HG02623 (cell line): ENCODE results near the gene STON1.
"Not testable (repeated sequence)": the region's sequence is repeated elsewhere in the genome, so short reads cannot be mapped to it uniquely, and the experiment has no call there.

ENCODE experiments used
- ATAC-seq: cut with Tn5 transposase; IDR thresholded peaks from one replicate; pipeline ENCODE4 v1.9.1; 2021; ENCODE audit warnings: moderate library complexity; ENCODE audit not compliant: unreplicated experiment

STON1 gene, protein sequence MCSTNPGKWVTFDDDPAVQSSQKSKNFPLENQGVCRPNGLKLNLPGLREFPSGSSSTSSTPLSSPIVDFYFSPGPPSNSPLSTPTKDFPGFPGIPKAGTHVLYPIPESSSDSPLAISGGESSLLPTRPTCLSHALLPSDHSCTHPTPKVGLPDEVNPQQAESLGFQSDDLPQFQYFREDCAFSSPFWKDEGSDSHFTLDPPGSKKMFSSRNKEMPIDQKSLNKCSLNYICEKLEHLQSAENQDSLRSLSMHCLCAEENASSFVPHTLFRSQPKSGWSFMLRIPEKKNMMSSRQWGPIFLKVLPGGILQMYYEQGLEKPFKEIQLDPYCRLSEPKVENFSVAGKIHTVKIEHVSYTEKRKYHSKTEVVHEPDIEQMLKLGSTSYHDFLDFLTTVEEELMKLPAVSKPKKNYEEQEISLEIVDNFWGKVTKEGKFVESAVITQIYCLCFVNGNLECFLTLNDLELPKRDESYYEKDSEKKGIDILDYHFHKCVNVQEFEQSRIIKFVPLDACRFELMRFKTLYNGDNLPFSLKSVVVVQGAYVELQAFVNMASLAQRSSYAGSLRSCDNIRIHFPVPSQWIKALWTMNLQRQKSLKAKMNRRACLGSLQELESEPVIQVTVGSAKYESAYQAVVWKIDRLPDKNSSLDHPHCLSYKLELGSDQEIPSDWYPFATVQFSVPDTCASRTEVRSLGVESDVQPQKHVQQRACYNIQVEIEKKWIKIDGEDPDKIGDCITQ

DNA sequence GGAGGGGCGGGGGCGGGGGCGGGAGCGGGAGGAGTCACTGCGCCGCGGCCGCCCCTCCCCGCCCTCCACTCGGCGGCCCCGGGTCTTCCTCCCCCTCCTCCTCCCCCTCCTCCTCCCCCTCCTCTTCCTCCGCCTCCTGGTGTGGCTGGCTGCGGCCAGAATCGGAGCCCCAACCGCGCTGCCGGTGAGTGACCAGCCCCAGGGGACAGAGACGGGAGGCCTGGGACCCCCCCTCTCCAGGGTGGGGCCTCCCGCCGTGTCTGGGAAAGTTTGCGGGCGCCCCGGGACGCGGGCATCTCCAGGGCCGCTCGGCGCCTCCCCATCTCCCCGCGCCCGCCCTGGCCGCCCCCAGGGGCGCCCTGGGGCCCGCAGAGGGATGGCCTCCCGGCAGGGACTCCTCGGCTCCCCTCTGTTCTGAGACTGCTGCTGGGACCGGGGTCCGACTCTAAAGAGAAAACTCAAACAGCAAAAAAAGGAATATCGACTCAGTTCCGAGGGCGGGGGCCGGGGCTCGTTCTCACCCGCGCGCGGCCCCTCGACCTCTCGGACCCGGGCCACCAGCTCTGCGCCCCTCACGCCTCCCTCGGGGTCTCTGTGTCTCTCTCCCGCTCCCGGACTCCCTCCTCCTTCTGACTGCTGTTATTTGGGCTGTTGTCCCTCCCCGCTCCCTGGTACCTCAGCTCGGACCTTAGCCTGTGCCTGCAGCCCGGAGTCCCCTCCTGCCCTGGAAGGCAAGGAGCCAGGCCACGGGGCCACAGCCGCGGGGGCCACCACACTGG lies at the start of gene STON1:
Gene STON1, plus strand, starts transcription at position 122 of the 779 bp plus-strand sequence. CDS start 50,480 bp downstream, outside the sequence.
- ATAC-seq: peak; percentile 33

DNA sequence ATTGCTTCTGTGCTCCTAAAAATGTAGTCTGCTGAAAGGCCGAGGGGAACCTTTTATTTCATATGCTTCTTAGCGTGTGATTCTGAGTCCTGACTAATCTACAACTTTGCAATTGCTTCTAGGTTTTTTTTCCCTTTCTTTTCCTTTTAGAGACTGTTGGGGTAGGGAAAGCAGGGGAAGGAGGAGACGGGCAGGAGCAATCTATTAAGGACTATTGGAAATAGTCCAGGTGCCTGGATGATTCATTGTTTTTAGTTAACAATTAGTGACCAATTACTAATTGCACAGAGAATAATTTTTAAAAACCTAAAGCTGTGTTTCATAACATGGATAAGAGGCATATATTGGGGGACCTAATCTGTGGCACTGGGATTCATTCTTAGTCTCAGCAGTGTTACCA lies 49.4 kb upstream of the STON1 start:
- ATAC-seq: no peak

DNA sequence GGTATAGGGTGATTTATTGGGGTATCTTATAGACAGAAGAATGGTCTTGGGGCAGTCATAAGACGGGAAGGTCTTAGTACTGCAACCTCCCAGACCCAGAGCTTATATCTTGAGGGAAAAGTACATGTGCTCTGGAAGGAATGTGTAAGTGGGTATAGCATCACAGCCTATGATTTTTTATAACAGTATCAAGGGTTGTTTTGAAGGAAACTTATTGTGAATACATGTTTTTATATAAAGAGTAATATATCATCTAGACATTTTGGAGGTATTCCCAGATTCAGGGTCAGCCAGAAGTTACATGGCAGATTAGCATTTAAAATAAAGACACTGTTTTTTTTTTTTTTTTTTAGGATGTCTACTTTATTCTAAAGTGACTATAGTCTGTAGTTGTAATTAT lies 47.6 kb upstream of the STON1 start:
- ATAC-seq: no peak

DNA sequence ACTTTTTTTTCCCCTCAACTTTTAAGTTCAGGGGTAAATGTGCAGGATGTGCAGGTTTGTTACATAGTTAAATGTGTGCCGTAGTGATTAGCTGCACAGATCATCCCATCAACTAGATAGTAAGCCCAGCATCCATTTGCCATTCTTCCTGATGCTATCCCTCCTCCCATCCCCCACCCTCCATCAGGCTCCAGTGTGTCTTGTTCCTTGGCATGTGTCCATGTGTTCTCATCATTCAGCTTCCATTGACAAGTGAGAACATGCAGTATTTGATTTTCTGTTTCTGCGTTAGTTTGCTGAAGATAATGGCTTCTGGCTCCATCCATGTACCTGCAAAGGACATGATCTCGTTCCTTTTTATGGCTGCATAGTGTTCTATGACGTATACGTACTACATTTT lies 47.2 kb upstream of the STON1 start:
- ATAC-seq: no peak

DNA sequence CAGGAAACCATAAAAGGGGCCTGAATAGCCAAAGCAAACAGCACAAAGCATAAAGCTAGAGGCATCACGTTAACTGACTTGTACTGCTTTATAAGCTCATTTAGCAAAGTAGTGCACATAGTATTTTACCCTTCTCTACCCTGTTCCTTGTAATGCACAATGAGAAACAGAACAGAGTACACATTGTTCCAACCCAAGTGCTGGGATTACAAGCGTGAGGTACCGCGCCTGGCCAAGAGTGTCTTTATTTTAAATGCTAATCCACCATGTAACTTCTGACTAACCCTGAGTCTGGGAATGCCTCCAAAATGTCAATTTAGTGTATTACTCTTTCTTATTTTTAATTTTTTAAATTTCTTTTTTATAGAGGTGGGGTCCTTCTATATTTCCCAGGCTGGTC lies 46.4 kb upstream of the STON1 start:
- no peak for ATAC-seq

DNA sequence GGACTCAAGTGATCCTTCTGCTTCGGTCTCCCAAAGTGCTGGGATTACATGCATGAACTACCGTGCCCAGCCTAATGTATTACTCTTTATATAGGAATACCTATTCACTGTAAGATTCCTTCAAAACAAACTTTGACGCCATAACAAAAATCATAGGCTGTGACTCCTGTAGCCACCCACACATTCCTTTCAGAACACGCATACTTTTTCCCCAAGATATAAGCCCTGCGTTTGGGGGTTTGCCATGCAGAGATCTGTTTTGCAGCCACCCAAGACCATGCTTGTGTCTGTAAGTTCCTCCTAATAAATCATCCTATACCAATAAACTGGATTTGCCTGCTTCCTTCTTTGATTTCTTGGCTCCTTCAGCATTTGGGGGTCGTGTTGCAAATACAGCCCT lies 46.0 kb upstream of the STON1 start:
- ATAC-seq: no peak

DNA sequence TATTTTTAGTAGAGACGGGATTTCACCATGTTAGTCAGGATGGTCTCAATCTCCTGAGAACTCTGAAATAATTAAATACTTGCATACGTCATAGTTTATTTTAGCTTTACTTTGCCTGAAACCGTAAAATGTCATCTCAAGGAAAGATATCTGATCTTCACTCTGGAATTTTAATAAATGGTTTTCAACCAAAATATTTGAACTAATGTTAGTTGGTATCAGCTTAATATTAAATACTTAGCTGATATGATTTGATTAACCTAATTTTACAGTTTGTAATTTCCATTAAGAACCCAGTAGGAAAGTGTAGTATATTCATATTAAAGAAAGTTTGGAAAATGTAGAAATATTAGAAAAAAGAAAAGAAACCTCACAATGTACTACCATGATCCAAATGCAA lies 41.4 kb upstream of the STON1 start:
- ATAC-seq: no peak

DNA sequence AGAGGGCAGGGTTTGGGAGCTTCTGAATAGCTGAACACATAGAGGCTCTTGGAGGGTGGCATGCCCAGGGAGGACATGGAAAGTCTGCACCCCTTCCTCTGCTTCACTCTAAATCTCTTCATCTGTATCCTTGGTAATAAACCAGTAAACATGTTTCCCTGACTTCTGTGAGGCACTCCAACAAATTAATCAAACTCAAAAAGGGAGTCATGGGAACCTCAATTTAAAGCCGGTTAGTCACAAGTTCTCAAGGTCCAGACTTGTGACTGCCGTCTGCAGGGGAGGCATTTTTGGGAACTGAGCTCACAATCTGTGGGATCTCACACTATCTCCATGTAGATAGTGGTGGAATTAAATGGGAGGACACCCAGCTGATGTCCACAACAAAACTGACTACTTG lies 33.1 kb upstream of the STON1 start:
- ATAC-seq: no peak

DNA sequence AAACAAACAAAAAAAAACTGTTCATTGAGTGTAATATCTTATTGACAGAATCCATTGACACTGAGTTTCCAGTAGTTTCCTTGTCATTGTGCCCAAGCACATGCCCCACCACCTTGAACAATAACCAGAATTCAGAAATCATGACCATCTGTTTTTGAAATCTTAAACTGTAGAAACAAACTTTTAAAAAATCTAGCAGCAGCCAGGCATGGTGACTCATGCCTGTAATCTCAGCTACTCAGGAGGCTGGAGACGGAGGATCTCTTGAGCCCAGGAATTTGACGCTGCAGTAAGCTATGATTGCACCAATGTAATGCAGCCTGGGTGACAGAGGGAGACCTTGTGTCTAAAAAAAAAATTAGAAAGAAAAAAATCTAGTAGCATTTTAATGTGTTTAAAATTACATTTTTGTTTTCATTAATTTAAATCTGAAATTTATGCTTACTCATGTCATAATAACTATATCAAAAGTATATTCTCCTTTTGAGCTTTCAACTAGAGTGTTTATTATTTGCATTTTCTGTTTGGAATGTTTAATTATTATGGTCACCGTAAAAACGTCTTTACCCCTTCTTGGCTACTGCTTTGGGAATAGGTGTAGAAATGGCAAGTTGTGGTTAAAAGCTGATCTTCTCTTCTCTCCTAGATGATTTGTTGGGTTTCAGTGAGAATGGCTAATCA lies 25.2 kb upstream of the STON1 start:
- no peak for ATAC-seq

DNA sequence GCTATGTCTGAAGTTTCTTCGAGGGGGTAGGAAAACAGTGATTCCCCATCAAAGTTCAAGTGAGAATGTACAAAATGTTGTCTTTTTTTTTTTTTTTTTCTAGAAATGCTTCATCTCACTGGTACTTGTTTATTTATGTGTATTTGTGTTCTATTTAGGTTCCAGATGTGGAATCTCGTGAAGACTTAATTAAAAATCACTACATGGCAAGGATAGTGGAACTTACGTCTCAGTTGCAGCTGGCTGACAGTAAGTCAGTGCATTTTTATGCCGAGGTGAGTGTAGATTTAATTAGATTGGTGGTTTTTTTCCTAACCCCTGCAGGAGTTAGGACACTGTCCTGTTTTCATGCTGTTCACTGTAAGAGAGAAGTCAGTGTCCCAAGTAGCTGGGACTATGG lies 22.8 kb upstream of the STON1 start:
- no peak for ATAC-seq

DNA sequence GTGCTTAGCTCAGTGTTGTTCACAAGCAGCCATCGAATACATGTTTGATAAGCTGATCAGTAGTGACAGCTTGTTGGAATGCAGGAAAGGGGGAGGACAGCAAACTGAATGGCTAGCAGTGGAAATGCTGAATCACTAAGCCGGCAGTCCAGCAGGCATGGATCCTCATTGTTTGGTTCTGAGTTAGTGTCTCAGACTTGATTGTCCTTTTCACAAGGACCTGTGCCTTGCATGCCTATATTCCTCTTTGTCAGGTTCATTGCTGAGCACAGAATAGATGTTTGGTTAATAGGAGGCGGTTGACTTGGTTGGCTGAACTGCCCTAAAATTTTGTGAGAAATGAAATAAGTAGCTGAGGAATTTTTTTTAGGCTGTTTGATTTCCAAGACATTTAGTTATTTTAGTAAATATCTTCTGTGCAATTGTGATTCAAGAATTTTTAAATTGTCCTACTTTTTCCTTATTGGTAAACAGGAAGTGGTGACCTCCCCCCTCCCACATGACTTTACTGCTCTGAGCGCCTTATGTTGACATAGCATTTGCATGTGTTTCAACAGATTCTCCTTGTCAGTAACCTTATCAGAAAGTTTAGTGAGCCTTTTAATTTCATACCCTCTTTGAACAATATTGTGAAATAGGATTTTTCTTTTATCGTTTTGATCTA lies 21.4 kb upstream of the STON1 start:
- ATAC-seq: no peak

DNA sequence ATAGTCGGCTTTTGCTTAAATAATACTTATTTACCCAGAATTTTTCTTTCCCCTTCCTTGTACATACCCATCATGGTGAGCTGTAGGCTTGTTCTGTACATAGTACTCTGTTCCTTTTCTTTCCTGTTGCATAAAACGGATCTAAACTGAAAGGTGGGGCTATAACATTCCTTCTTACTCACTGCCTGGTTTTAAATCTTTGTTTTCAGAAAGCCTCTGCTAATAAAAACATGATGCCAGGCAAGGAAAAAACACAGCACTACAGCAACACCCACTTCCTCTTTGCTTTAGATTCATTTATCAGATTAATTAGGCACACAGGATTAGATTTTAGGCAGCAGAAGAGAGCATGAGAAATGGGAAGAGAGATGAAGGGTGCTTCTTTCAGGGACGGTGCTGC lies 19.6 kb upstream of the STON1 start:
- no peak for ATAC-seq

DNA sequence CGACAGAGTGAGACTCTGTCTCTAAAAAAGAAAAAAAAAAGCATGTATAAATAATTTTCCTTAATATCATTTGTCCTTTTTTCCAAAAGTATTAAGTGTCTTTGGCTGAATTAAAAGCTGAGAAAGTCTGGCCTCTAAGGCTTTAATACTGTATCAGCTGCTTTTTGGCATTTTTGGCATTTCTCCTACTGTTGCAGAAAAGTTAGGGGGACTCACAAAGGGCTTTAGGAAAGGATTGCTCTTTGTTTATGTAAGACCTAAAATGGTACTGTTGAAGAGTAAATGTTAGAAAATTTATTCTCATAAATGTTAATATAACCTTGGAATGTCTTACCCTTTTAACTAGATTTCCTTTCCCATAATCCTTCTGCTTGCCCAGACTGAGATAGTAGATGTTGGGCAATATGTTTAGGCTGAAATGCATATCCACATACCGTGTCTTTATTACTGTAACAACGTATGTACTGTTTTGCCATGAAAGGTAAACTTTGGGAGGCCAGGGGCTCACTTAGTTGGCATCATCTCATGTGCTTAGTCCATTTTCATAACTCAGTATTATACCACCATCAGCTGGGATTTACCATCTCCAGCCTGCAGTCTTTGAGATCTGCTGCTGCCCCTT lies 18.0 kb upstream of the STON1 start:
- ATAC-seq: no peak

DNA sequence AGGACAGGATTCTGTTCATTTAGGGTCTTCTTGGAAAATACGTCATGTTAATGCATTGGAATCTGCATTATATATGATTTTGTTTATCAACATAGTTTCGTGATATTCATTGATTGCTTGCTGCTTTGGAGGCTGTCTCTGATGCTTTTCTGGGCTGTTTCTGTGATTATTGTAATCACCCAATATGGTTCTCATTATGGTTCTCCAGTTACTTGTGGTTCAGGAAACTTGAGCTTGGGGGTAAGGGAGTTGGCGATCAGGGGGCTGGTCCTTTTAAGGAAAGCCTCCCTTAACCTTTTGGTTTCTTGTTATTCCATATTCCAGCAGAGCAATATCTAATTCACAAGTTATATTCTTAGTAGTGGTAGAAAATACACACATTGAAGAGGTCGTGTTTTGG lies 17.4 kb upstream of the STON1 start:
- ATAC-seq: no peak

DNA sequence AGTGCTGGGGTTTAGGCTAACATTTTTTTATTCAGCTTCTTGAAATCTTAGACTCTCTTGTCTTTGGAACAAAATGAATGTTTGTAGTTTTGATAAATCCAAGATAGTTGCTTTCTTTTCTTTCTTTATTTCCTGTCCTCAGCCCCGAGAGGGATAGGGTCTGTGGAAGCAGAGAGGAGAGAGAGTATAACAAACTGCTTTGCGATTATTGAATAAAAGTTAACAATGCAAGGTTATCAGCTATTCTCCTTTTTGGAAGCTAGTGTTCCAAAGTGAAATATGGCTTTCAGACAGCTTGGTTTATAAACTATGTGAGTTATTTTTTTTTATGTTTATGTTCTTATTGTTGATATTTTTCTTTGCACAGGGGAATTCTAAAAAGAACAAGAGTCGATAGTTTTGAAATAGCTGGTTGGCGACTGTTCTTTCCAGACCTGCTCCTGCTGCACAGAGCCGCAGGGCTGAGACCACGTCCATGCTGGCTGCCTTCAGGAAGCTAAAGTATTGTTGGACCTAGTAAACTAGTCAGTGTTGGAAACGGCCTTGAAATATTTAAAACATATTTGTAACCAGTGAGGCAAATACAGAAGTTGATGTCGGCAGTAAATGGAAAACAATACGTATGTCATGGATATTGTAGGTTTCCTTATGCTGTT lies 15.5 kb upstream of the STON1 start:
- ATAC-seq: no peak

DNA sequence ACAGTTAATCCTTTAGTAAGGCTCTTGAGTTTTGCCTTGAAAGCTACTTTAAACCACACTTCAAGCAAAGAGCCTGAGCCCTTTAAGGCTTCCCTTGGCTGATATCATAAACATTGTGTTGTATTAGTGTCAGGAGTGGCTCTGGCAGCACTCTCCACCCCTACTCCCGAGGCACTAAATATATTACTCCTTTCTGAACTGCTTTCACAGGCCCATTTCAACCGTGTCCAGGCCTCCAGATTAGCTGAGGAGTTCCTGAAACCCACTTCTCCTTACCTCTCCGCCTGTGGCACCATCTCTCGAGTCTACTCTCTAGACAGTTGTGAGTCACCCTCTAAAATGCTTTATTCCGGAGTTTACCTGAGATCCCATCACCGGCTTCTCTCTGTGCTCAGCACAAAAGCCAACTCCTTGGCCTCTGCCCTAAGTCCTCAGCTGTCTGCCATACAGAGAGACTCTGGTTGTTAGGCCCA lies 14.4 kb upstream of the STON1 start:
- ATAC-seq: no peak

DNA sequence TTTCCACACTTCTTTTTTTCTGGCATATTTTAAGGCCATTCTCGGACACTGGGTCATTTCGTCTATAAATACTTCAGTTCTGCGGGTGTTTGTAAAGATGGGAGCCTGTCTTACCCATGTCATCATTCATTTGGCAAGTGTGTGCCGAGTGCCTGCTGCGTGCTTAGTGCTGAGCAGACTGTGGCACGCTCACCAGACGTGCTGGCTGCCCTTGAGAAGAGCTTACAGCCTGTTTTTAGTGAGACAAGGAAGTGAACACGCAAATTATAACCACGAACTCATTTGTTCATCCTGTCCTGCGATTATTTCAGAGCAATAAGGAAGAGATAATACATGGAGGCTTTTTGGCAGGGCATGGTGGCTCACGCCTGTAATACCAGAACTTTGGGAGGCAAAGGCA lies 10.4 kb upstream of the STON1 start:
- ATAC-seq: no peak

DNA sequence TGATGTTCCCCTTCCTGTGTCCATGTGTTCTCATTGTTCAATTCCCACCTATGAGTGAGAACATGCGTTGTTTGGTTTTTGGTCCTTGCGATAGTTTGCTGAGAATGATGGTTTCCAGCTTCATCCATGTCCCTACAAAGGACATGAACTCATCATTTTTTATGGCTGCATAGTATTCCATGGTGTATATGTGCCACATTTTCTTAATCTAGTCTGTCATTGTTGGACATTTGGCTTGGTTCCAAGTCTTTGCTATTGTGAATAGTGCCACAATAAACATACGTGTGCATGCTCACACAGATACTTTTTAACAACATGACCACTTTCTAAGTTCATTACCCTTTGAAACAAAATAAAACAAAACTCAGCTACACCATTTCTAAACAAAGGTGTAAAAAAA lies 5.2 kb upstream of the STON1 start:
- not testable (repeated sequence) for ATAC-seq

DNA sequence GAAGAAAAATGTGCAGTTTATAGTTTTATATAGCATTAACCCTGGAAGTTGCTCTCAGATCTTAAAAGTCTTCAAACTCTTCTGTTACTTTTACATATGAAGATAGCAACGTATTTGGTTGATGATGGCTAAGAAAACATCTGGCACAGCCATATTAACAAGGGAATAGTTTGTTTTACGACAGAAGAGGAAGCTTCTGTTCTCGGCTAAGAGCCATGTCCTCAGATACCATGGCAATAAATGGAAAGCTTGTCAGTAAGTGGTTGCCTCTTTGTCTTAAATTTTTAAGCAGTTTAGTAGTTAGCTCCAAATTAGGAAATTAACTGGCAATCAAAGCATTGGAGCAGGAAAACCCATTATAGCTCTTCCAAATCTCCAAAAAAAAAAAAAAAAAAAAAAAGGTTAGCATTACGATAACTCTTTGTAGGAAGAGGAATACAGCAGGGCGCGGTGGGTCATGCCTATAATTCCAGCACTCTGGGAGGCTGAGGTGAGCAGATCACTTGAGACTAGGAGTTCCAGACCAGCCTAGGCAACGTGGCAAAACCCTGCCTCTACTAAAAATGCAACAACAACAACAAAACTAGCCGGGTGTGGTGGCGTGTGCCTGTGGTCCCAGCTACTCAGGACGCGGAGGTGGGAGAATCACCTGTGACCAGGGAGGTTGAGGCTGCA lies 4.5 kb upstream of the STON1 start:
- ATAC-seq: no peak
